ENCODE results near the gene AKAP7. TPM values are rescaled to one million over a fixed set of nuclear protein-coding genes. Genes with fewer than 3 reads are reported as not detected.

The AKAP7 gene
- total RNA-seq, 1 donor from 2014 or later: 4.1 TPM

GRCh38 chr6:131134220-131134979 is 867 bp upstream of the AKAP7 start:
- Mint-ChIP-seq H3K9me3 (no peaks in the 10 kb centered on the region), H3K4me3 (peak overlapping the region; percentile 84), H3K27me3 (no peaks in the 10 kb centered on the region), H3K4me1 (peaks cover 19% of the 10 kb centered on the region), H3K27ac (peak overlapping the region; percentile 86), H3K36me3 (ENCODE audit: low read depth) (peaks cover 5% of the 10 kb centered on the region)
- ChIA-PET CTCF (interaction anchor here (1.3 to 1.7 kb wide), 2 partner anchors 17 to 249 kb away, joined by 5 to 7 read pairs; no protein-coding TSS in a partner anchor), POLR2A (no interaction called here)
- no peak for ATAC-seq (ENCODE audit: low read depth)
- intact Hi-C loops (cut with micrococcal nuclease): no loop called here
- TF ChIP-seq CTCF (IDR thresholded peaks at IDR 0.05): no peak
- no peak for DNase-seq

- peak overlapping the region; percentile 84 for H3K4me3 Mint-ChIP-seq
- DNase-seq: no peak
- peak overlapping the region; percentile 86 for H3K27ac Mint-ChIP-seq
- POLR2A ChIA-PET: no interaction called here
- no peak for TF ChIP-seq CTCF (IDR thresholded peaks at IDR 0.05)
- H3K27me3 Mint-ChIP-seq: no peaks in the 10 kb centered on the region
- H3K4me1 Mint-ChIP-seq: peaks cover 24% of the 10 kb centered on the region
- CTCF ChIA-PET: interaction anchor here (1.3 to 1.7 kb wide), 2 partner anchors 17 to 250 kb away, joined by 5 to 7 read pairs; no protein-coding TSS in a partner anchor
- peaks cover 5% of the 10 kb centered on the region for H3K36me3 Mint-ChIP-seq (ENCODE audit: low read depth)
- intact Hi-C loops (cut with micrococcal nuclease): loop anchor here (1.0 to 5.0 kb wide), 5 partner anchors 62 to 1643 kb away; partner anchors contain the start of genes EPB41L2 and MED23
- no peak for ATAC-seq (ENCODE audit: low read depth)
- no peaks in the 10 kb centered on the region for H3K9me3 Mint-ChIP-seq
Observed at GRCh38 chr6:131134980-131135243, 355 bp upstream of the AKAP7 start.

GRCh38 chr6:131136021-131136786 is 937 bp downstream of the AKAP7 start:
- peak overlapping the region; percentile 95 for H3K27ac Mint-ChIP-seq
- POLR2A ChIA-PET: no interaction called here
- H3K9me3 Mint-ChIP-seq: no peaks in the 10 kb centered on the region
- peaks cover 26% of the 10 kb centered on the region for H3K4me1 Mint-ChIP-seq
- CTCF ChIA-PET: no interaction called here
- no peak for TF ChIP-seq CTCF (IDR thresholded peaks at IDR 0.05)
- no peak for DNase-seq
- H3K36me3 Mint-ChIP-seq (ENCODE audit: low read depth): peaks cover 5% of the 10 kb centered on the region
- no peaks in the 10 kb centered on the region for H3K27me3 Mint-ChIP-seq
- no peak for ATAC-seq (ENCODE audit: low read depth)
- peak overlapping the region; percentile 96 for H3K4me3 Mint-ChIP-seq
- intact Hi-C loops (cut with micrococcal nuclease): loop anchor here (5.0 kb wide), 4 partner anchors 61 to 1644 kb away; partner anchors contain the start of gene MED23

- Mint-ChIP-seq H3K9me3 (no peaks in the 10 kb centered on the region), H3K4me1 (peaks cover 23% of the 10 kb centered on the region), H3K27ac (no peak overlapping the region), H3K27me3 (no peaks in the 10 kb centered on the region), H3K4me3 (no peak overlapping the region), H3K36me3 (ENCODE audit: low read depth) (peaks cover 5% of the 10 kb centered on the region)
- ATAC-seq (ENCODE audit: low read depth): no peak
- intact Hi-C loops (cut with micrococcal nuclease): loop anchor here (5.0 kb wide), 4 partner anchors 58 to 1647 kb away; partner anchors contain the start of gene MED23
- no peak for TF ChIP-seq CTCF (IDR thresholded peaks at IDR 0.05)
- POLR2A ChIA-PET: no interaction called here
- no peak for DNase-seq
- CTCF ChIA-PET: no interaction called here
Observed at GRCh38 chr6:131139599-131139998, 4.3 kb downstream of the AKAP7 start.

GRCh38 chr6:131143319-131143718 is 8.1 kb downstream of the AKAP7 start:
- Mint-ChIP-seq H3K27me3 (no peaks in the 10 kb centered on the region), H3K9me3 (no peaks in the 10 kb centered on the region), H3K27ac (no peak overlapping the region), H3K4me1 (peaks cover 10% of the 10 kb centered on the region), H3K36me3 (ENCODE audit: low read depth) (peaks cover 14% of the 10 kb centered on the region), H3K4me3 (no peak overlapping the region)
- ChIA-PET POLR2A (no interaction called here), CTCF (no interaction called here)
- intact Hi-C loops (cut with micrococcal nuclease): no loop called here
- no peak for DNase-seq
- TF ChIP-seq CTCF (IDR thresholded peaks at IDR 0.05): no peak
- ATAC-seq (ENCODE audit: low read depth): no peak

All from activated B cell treated with CpG ODN at 0.5 μM for 24 hours (primary cell).